HG03135 (cell line): ENCODE results near the gene EPS15.
"Not testable (repeated sequence)": the region's sequence is repeated elsewhere in the genome, so short reads cannot be mapped to it uniquely, and the experiment has no call there.

Experiments
- ATAC-seq: cut with Tn5 transposase; IDR thresholded peaks from one replicate; pipeline ENCODE4 v1.9.1; 2021; ENCODE audit warnings: mild to moderate bottlenecking, moderate library complexity; ENCODE audit not compliant: unreplicated experiment

The EPS15 gene

GRCh38 chr1:51543858-51544257 lies 24.8 kb upstream of the EPS15 start:
- ATAC-seq, result no peak

- ATAC-seq, result no peak
Measured at GRCh38 chr1:51542158-51542953, 23.3 kb upstream of the EPS15 start.

GRCh38 chr1:51541313-51542050 lies 22.4 kb upstream of the EPS15 start:
- ATAC-seq, result no peak

GRCh38 chr1:51537568-51537967 lies 18.5 kb upstream of the EPS15 start:
- no peak for ATAC-seq

GRCh38 chr1:51535006-51535592 lies 16.0 kb upstream of the EPS15 start:
- ATAC-seq, result no peak

GRCh38 chr1:51534447-51534846 lies 15.4 kb upstream of the EPS15 start:
- no peak for ATAC-seq

GRCh38 chr1:51532853-51533252 lies 13.8 kb upstream of the EPS15 start:
- ATAC-seq, result no peak

- ATAC-seq, result not testable (repeated sequence)
Measured at GRCh38 chr1:51530447-51530846, 11.4 kb upstream of the EPS15 start.

GRCh38 chr1:51527144-51527543 lies 8.1 kb upstream of the EPS15 start:
- ATAC-seq, result no peak

GRCh38 chr1:51526248-51526647 lies 7.2 kb upstream of the EPS15 start:
- ATAC-seq, result no peak

- no peak for ATAC-seq
Measured at GRCh38 chr1:51525295-51525694, 6.2 kb upstream of the EPS15 start.

- no peak for ATAC-seq
Measured at GRCh38 chr1:51524817-51525216, 5.8 kb upstream of the EPS15 start.

- ATAC-seq, result no peak
Measured at GRCh38 chr1:51523931-51524330, 4.9 kb upstream of the EPS15 start.

GRCh38 chr1:51520700-51521248 lies 1.7 kb upstream of the EPS15 start:
- no peak for ATAC-seq

- ATAC-seq, result no peak
Measured at GRCh38 chr1:51519865-51520699, 1.0 kb upstream of the EPS15 start.

- peak; percentile 40 for ATAC-seq
Measured at GRCh38 chr1:51518586-51519047, 449 bp downstream of the EPS15 start.

- no peak for ATAC-seq
Measured at GRCh38 chr1:51518033-51518585, 957 bp downstream of the EPS15 start.

- no peak for ATAC-seq
Measured at GRCh38 chr1:51517361-51518032, 1.6 kb downstream of the EPS15 start.

GRCh38 chr1:51516649-51517158 lies 2.4 kb downstream of the EPS15 start:
- ATAC-seq, result no peak
